Heart right ventricle (tissue), 16 donors: ENCODE data around the gene IMMP2L. TPM values are rescaled to one million over a fixed set of nuclear protein-coding genes. Genes with fewer than 3 reads are reported as not detected.

Experiments used
- ATAC-seq, 8 donors: fragments of 200-7000 bp; cut with Tn5 transposase; one replicate each; pipeline ENCODE4 v1.9.1; 2020; ENCODE audit warnings: mild to moderate bottlenecking in 8 of 8, moderate library complexity in 8 of 8, moderate number of reproducible peaks in 1 of 8
- DNase-seq, 2 donors: peaks; one replicate each; pipeline ENCODE4 v3.0.0-alpha.2; 2020
- H3K27ac ChIP-seq, 10 donors: fragments of 200-600 bp; sonication (generic) in 2 of 10; one replicate each; pipeline versions ENCODE4 v1.5.0 to v1.8.0; 2020 to 2022; ENCODE audit warnings: mild to moderate bottlenecking in 3 of 10
- H3K27me3 ChIP-seq, 7 donors: fragments of 200-600 bp; one replicate each; pipeline ENCODE4 v1.8.0; 2021 to 2022; ENCODE audit warnings: mild to moderate bottlenecking in 2 of 7
- H3K36me3 ChIP-seq, 9 donors: fragments of 200-600 bp; sonication (generic) in 1 of 9; one replicate each; pipeline versions ENCODE4 v1.5.0 to v1.8.0; 2020 to 2022; ENCODE audit warnings: mild to moderate bottlenecking in 2 of 9
- H3K4me1 ChIP-seq, 9 donors: fragments of 200-600 bp; sonication (generic) in 1 of 9; one replicate each; pipeline versions ENCODE4 v1.5.0 to v1.8.0; 2020 to 2022; ENCODE audit warnings: mild to moderate bottlenecking in 4 of 9
- H3K4me3 ChIP-seq, 10 donors: fragments of 200-600 bp; sonication (generic) in 2 of 10; one replicate each; pipeline versions ENCODE4 v1.5.0 to v1.8.0; 2020 to 2022; ENCODE audit warnings: mild to moderate bottlenecking in 7 of 10, moderate library complexity in 2 of 10
- H3K9me3 ChIP-seq, 11 donors: fragments of 200-600 bp in 10 of 11; sonication (generic) in 2 of 11; one replicate each; pipeline versions ENCODE4 v1.5.0 to v1.8.0; 2013 to 2022; ENCODE audit warnings: mild to moderate bottlenecking in 2 of 11, control low read depth in 1 of 11, moderate library complexity in 1 of 11
- CTCF ChIP-seq, 9 donors: fragments of 200-600 bp; sonication (generic) in 2 of 9; IDR thresholded peaks; one replicate each; pipeline versions ENCODE4 v1.5.0 to v1.8.0; 2021 to 2022; ENCODE audit warnings: antibody characterized with exemption in 9 of 9, mild to moderate bottlenecking in 5 of 9, moderate library complexity in 1 of 9
- WGBS, 2 donors: extraction: QIAGEN DNeasy Blood & Tissue Kit; methylation state at CpG; one replicate each; pipeline ENCODE4 v1.1.7; 2013; ENCODE audit warnings: inconsistent platforms in 1 of 2; 5-methylcytosine and 5-hydroxymethylcytosine counted together
- intact Hi-C, 10 donors: fragments of 100-400 bp; cut with DNase I; formaldehyde crosslinking; loops; one replicate each; pipeline versions ENCODE4 v1.11.1 to v1.14.2; 2022
- polyA plus RNA-seq, 2 donors: library from polyadenylated mRNA; stranded (reverse); fragments of 200-250 nt; gene quantifications; one replicate each; pipeline ENCODE4 v1.2.3, GENCODE V29; 2013
- total RNA-seq, 10 donors: library from RNA; stranded (reverse); fragmentation: NEBNext Ultra II Directional in 3 of 10; extraction: Animal tissue kit (Norgen Biotek cat#: 25700) in 3 of 10; gene quantifications; one replicate each; pipeline versions ENCODE4 v1.2.1 to v1.2.4, GENCODE V29; 2021 to 2023
- donor health status: Arrhythmogenic right ventricular cardiomyopathy.
- donor health status: ischemic (EF 13 %, LVEDD 7.1; RV severe dilation, severe dysfunction).
- donor health status: healthy with polysubstance abuse.
- donor health status: DM: no; HTN: yes; CAD: no.
- donor health status: DM: no; HTN: no; CAD: no.
- donor health status: ischemic (EF 25% LVEDD 6.9; RV normal size, moderate dysfunction).
- donor health status: ischemic (EF 25% LVEDD 5.7; RV mildly dilated, moderate dysfunction).
- donor health status: healthy.
- donor health status: DM: yes; HTN: yes; CAD: no.
- donor health status: Ischemic cardiomyopathy.
- donor health status: ischemic (EF 35%, LVEDD 5.7; RV mildly dilated, moderate dysfunction).
- donor health status: nonischemic (EF 11% LVEDD 7.7; RV severe dilation, severe dysfunction).
- donor health status: DM: yes; HTN: yes; CAD: no.
- donor health status: PGD.
- donor health status: ischemic (EF 29% LVEDD 5.4; RV normal size, mild dysfunction).
- donor health status: nonischemic (EF 23%, LVEDD 6.1; RV moderate dilation, normal function).

IMMP2L gene
- total and polyA plus RNA-seq, 12 donors, result 4.3 to 20.8 (median 17.3) TPM

- no peaks in the 10 kb centered on the region for H3K27me3 ChIP-seq
- WGBS, 2 donors, result 87 to 92% methylated on average over 7 of the region's 7 CpGs
- no peak for TF ChIP-seq CTCF (IDR thresholded peaks at IDR 0.05)
- intact Hi-C loops, result no loop called here
- no peaks in the 10 kb centered on the region for H3K36me3 ChIP-seq
- H3K4me3 ChIP-seq, result no peak overlapping the region
- no peaks in the 10 kb centered on the region for H3K4me1 ChIP-seq
- no peak overlapping the region for H3K27ac ChIP-seq
- ATAC-seq (no peak), DNase-seq (no peak)
- H3K9me3 ChIP-seq, result peaks cover 0 to 5% (median 0%) of the 10 kb centered on the region in 11 donors
Measured at GRCh38 chr7:110620110-110620735, 942.1 kb downstream of the IMMP2L start.
